Coronary artery (tissue), 2 donors: ENCODE data around the gene RAD51B.
A peak's percentile ranks its signal among the peaks of the same experiment; 100 is the strongest.

ENCODE experiments used
- DNase-seq: peaks from one replicate; pipeline ENCODE4 v3.0.0-alpha.2; 2017; ENCODE audit warnings: low spot score
- H3K27ac ChIP-seq, 2 donors: fragments of 200-600 bp; sonication (generic); one replicate each; pipeline ENCODE4 v1.5.1; 2016 to 2019
- H3K4me3 ChIP-seq: fragments of 200-600 bp; sonication (generic); 2 replicates; pipeline ENCODE4 v1.5.1; 2016; ENCODE audit warnings: mild to moderate bottlenecking, moderate library complexity
- CTCF ChIP-seq: fragments of 200-600 bp; sonication (generic); IDR thresholded peaks from one replicate; pipeline ENCODE4 v1.5.1; 2019; ENCODE audit warnings: antibody characterized with exemption

The RAD51B gene

GRCh38 chr14:68730348-68730747 lies 910.8 kb downstream of the RAD51B start:
- TF ChIP-seq CTCF = no peak
- no peak overlapping the region for H3K27ac ChIP-seq
- DNase-seq = no peak
- no peak overlapping the region for H3K4me3 ChIP-seq

GRCh38 chr14:68730811-68731425 lies 911.3 kb downstream of the RAD51B start:
- no peak for TF ChIP-seq CTCF

GRCh38 chr14:68733086-68733914 lies 913.7 kb downstream of the RAD51B start:
- no peak for DNase-seq
- Histone ChIP-seq H3K4me3 (no peak overlapping the region), H3K27ac (peak overlapping the region in 1 of 2 donors; percentile 42)
- TF ChIP-seq CTCF = no peak

More at GRCh38 chr14:68730811-68731425, 911.3 kb downstream of the RAD51B start:
- H3K4me3 ChIP-seq = no peak overlapping the region
- H3K27ac ChIP-seq = no peak overlapping the region
- DNase-seq = no peak

GRCh38 chr14:68734231-68734732 lies 914.7 kb downstream of the RAD51B start:
- Histone ChIP-seq H3K27ac (peak overlapping the region in 1 of 2 donors; percentile 33), H3K4me3 (no peak overlapping the region)
- no peak for TF ChIP-seq CTCF
- no peak for DNase-seq

- no peak overlapping the region for H3K4me3 ChIP-seq
- no peak for TF ChIP-seq CTCF
- peak overlapping the region; percentile 41 to 56 for H3K27ac ChIP-seq
- no peak for DNase-seq
Observed at GRCh38 chr14:68735856-68736255, 916.3 kb downstream of the RAD51B start.

GRCh38 chr14:68736471-68736871 lies 916.9 kb downstream of the RAD51B start:
- no peak for DNase-seq

More at GRCh38 chr14:68736471-68736871, 916.9 kb downstream of the RAD51B start:
- no peak for TF ChIP-seq CTCF
- Histone ChIP-seq H3K27ac (peak overlapping the region; percentile 41 to 56), H3K4me3 (no peak overlapping the region)
